HL-60 (cell line): ENCODE measurements around the gene CCDC30.

Source experiments
- DNase-seq, 2 experiments: peaks; one replicate each; pipeline ENCODE4 v3.0.0-alpha.2; 2010 to 2020; ENCODE audit warnings: low read depth in 1 of 2, low spot score in 1 of 2
- H3K27ac ChIP-seq: fragments of 250-450 bp; sonication (Bioruptor Pico); replicated peaks from 2 replicates; pipeline ENCODE4 v1.5.1; 2020; ENCODE audit warnings: mild to moderate bottlenecking, moderate library complexity
- H3K27me3 ChIP-seq: fragments of 250-450 bp; sonication (Bioruptor Pico); 2 replicates; pipeline ENCODE4 v1.5.1; 2021; ENCODE audit warnings: mild to moderate bottlenecking, moderate library complexity; ENCODE audit not compliant: insufficient read depth, poor library complexity, severe bottlenecking
- H3K4me3 ChIP-seq: replicated peaks from 2 replicates; pipeline ENCODE4 v1.5.1; 2011; ENCODE audit warnings: mild to moderate bottlenecking, control low read depth, low read length; ENCODE audit not compliant: insufficient read depth
- GABPA ChIP-seq: IDR thresholded peaks from 2 replicates; pipeline ENCODE4 v1.6.1; 2012; ENCODE audit warnings: low read depth
- POLR2AphosphoS5 ChIP-seq: IDR thresholded peaks from 2 replicates; pipeline ENCODE4 v1.6.1; 2012; ENCODE audit warnings: low read depth
- SPI1 ChIP-seq: IDR thresholded peaks from 2 replicates; pipeline ENCODE4 v1.6.1; 2012; ENCODE audit warnings: low read depth, mild to moderate bottlenecking, borderline replicate concordance
- TF ChIP-seq, protein P1 (sequence below): IDR thresholded peaks from one replicate; pipeline ENCODE4 v1.5.1; 2011; ENCODE audit warnings: low read length, control low read depth, inconsistent platforms; ENCODE audit not compliant: insufficient read depth
- TF ChIP-seq, protein P2 (sequence below): IDR thresholded peaks from 2 replicates; pipeline ENCODE4 v1.6.1; 2012; ENCODE audit warnings: low read depth; ENCODE audit not compliant: insufficient replicate concordance

The CCDC30 gene

DNA sequence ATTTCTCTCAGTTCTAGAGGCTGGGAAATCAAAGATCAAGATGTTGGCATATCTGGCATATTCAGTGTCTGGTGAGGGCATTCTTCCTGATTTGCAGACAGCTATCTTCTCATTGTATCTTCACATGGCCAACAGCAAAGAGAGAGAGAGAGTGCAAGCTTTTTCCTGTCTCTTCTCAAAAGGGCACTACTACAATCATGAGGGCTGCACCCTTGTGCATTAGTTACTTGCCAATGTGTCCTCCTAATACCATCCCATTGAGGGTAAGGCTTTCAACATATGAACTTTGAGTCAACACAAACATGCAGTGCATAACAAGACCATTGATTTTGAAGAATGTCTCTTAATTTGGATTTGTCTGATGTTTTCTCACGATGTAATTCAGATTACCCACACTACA, 78.0 kb downstream of the CCDC30 start:
- H3K27me3 ChIP-seq, result no peaks in the 10 kb centered on the region
- no peak overlapping the region for H3K4me3 ChIP-seq
- TF ChIP-seq SPI1 (no peak), GABPA (no peak), POLR2AphosphoS5 (no peak)
- TF ChIP-seq, protein P1, sequence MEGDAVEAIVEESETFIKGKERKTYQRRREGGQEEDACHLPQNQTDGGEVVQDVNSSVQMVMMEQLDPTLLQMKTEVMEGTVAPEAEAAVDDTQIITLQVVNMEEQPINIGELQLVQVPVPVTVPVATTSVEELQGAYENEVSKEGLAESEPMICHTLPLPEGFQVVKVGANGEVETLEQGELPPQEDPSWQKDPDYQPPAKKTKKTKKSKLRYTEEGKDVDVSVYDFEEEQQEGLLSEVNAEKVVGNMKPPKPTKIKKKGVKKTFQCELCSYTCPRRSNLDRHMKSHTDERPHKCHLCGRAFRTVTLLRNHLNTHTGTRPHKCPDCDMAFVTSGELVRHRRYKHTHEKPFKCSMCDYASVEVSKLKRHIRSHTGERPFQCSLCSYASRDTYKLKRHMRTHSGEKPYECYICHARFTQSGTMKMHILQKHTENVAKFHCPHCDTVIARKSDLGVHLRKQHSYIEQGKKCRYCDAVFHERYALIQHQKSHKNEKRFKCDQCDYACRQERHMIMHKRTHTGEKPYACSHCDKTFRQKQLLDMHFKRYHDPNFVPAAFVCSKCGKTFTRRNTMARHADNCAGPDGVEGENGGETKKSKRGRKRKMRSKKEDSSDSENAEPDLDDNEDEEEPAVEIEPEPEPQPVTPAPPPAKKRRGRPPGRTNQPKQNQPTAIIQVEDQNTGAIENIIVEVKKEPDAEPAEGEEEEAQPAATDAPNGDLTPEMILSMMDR, result no peak
- TF ChIP-seq, protein P2, sequence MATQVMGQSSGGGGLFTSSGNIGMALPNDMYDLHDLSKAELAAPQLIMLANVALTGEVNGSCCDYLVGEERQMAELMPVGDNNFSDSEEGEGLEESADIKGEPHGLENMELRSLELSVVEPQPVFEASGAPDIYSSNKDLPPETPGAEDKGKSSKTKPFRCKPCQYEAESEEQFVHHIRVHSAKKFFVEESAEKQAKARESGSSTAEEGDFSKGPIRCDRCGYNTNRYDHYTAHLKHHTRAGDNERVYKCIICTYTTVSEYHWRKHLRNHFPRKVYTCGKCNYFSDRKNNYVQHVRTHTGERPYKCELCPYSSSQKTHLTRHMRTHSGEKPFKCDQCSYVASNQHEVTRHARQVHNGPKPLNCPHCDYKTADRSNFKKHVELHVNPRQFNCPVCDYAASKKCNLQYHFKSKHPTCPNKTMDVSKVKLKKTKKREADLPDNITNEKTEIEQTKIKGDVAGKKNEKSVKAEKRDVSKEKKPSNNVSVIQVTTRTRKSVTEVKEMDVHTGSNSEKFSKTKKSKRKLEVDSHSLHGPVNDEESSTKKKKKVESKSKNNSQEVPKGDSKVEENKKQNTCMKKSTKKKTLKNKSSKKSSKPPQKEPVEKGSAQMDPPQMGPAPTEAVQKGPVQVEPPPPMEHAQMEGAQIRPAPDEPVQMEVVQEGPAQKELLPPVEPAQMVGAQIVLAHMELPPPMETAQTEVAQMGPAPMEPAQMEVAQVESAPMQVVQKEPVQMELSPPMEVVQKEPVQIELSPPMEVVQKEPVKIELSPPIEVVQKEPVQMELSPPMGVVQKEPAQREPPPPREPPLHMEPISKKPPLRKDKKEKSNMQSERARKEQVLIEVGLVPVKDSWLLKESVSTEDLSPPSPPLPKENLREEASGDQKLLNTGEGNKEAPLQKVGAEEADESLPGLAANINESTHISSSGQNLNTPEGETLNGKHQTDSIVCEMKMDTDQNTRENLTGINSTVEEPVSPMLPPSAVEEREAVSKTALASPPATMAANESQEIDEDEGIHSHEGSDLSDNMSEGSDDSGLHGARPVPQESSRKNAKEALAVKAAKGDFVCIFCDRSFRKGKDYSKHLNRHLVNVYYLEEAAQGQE, result no peak

DNA sequence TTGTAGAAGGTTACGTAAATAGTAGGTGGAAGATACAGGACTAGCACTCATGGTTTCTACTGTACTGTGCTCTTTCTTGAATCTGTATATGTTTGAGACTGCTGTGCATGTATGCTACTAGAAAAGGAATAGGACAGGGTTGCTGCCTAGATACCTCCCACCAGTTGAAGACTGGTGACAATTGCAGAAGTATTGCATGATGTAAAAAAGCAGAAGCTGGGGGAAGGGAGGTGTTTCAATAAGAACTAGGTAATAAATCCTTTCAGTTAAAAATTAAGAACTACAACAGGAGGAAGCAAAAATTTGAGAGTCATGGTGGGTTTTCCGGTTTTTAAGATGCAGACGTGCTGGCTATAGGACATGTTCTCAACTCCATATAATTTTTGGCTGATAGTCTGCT, 88.1 kb downstream of the CCDC30 start:
- Histone ChIP-seq H3K4me3 (no peak overlapping the region), H3K27ac (peak overlapping the region; percentile 67), H3K27me3 (no peaks in the 10 kb centered on the region)
- DNase-seq, result peak in 1 of 2 experiments; percentile 88
- TF ChIP-seq SPI1, result peak; percentile 74; the same call in 1 of the 2 replicates
- TF ChIP-seq, protein P1, result no peak

More for the DNA sequence above, 78.0 kb downstream of the CCDC30 start:
- DNase-seq, result no peak
- H3K27ac ChIP-seq, result no peak overlapping the region

DNA sequence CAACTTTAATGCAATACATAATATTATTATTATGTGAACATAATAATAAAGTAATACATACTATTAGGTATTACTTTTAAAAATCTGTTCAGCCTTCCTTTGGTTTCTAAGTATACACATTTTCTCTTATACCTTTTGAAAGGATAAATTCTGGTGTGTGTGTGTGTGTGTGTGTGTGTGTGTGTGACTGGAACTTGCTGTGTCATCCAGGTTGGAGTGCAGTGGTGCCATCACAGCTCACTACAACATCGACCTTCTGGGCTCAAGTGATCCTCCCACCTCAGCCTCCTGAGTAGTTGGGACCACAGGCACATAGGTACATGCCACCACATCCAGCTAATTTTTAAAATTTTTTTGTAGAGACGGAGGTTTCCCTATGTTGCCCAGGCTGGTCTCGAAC, 88.5 kb downstream of the CCDC30 start:
- H3K4me3 ChIP-seq, result no peak overlapping the region
- H3K27me3 ChIP-seq, result no peaks in the 10 kb centered on the region
- no peak for DNase-seq
- TF ChIP-seq, protein P1, result no peak
- TF ChIP-seq, protein P2, result no peak
- TF ChIP-seq SPI1 (no peak), GABPA (no peak), POLR2AphosphoS5 (no peak)
- peak overlapping the region; percentile 67 for H3K27ac ChIP-seq

DNA sequence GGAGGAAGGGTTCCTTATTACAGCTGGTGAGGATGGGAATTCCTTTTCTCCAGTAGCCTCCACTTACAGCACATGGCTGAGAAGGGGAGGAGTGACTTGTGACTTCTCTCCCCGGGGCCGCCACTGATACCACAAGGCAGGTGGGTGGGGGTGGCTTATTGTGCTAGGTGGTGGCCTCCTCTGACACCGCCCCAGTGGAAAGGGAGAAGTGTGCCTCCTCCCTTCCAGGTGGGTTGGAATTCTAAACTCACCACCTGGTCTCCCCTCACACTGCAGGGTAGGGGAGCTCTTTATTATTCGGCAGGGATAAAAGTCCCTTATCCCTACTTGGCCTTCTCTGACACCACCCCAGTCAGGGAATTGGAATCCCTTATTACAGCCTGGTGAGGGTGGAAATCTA, 89.5 kb downstream of the CCDC30 start:
- Histone ChIP-seq H3K4me3 (no peak overlapping the region), H3K27me3 (no peaks in the 10 kb centered on the region), H3K27ac (no peak overlapping the region)
- no peak for DNase-seq
- TF ChIP-seq, protein P2, result no peak
- TF ChIP-seq, protein P1, result no peak
- TF ChIP-seq POLR2AphosphoS5 (no peak), SPI1 (no peak), GABPA (no peak)
